Mesodermal cell (in vitro differentiated cells): ENCODE results near the gene RICTOR.

Experiments used
- H3K27ac ChIP-seq: 2 replicates; pipeline ENCODE4 v1.7.0; 2013; ENCODE audit warnings: mild to moderate bottlenecking, low read depth, low read length, moderate library complexity; ENCODE audit not compliant: severe bottlenecking
- H3K36me3 ChIP-seq: 2 replicates; pipeline ENCODE4 v1.7.1; 2013; ENCODE audit warnings: mild to moderate bottlenecking, low read length, moderate library complexity; ENCODE audit not compliant: control insufficient read depth, insufficient read depth
- H3K4me1 ChIP-seq: one replicate; pipeline ENCODE4 v1.7.1; 2013; ENCODE audit warnings: mild to moderate bottlenecking, low read length; ENCODE audit not compliant: insufficient read depth, control insufficient read depth, poor library complexity, severe bottlenecking
- H3K4me3 ChIP-seq: 2 replicates; pipeline ENCODE4 v1.7.0; 2013; ENCODE audit warnings: low read length, control low read depth, mild to moderate bottlenecking; ENCODE audit not compliant: insufficient read depth, poor library complexity, severe bottlenecking; ENCODE audit errors: extremely low read depth
- H3K9me3 ChIP-seq: 2 replicates; pipeline ENCODE4 v1.7.1; 2013; ENCODE audit warnings: mild to moderate bottlenecking, low read length, moderate library complexity; ENCODE audit not compliant: control insufficient read depth
- WGBS, 2 experiments: methylation state at CpG; one replicate each; pipeline ENCODE4 v1.1.5; 2013; ENCODE audit warnings: missing lambda C conversion rate in 2 of 2; ENCODE audit not compliant: insufficient coverage in 2 of 2; 5-methylcytosine and 5-hydroxymethylcytosine counted together

Gene RICTOR

GRCh38 chr5:39024005-39024404, 50.2 kb downstream of the RICTOR start:
- peaks cover 5% of the 10 kb centered on the region for H3K9me3 ChIP-seq
- peaks cover 14% of the 10 kb centered on the region for H3K36me3 ChIP-seq

DNA sequence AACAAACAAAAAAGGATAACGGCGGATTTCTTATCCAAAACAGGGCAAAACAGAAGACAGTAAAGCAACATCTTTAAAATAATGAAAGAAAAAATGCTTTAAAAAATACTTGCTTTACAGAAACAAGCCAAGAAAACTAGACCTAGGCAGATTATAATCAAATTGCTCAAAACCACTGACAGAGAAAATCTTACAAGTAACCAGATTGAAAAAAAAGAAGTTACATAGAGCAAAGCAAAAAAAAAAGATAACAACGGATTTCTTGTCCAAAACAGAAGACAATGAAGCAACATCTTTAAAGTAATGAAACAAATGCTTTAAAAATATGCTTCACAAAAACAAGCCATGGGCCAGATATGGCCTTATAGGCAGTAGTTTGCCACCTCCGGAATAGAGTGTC, 51.1 kb downstream of the RICTOR start:
- Histone ChIP-seq H3K9me3 (no peaks in the 10 kb centered on the region), H3K27ac (no peak overlapping the region), H3K4me3 (no peak overlapping the region), H3K4me1 (peaks cover 14% of the 10 kb centered on the region), H3K36me3 (peaks cover 21% of the 10 kb centered on the region)
- 100% methylated on average over 1 of the region's 4 CpGs; no CpG with 5 or more reads in 1 of the 2 experiments for WGBS, 2 experiments

More at GRCh38 chr5:39024005-39024404, 50.2 kb downstream of the RICTOR start:
- no peak overlapping the region for H3K4me3 ChIP-seq
- WGBS, 2 experiments = 69 to 74% methylated on average over 5 of the region's 7 CpGs
- H3K27ac ChIP-seq = no peak overlapping the region
- H3K4me1 ChIP-seq = peaks cover 14% of the 10 kb centered on the region

DNA sequence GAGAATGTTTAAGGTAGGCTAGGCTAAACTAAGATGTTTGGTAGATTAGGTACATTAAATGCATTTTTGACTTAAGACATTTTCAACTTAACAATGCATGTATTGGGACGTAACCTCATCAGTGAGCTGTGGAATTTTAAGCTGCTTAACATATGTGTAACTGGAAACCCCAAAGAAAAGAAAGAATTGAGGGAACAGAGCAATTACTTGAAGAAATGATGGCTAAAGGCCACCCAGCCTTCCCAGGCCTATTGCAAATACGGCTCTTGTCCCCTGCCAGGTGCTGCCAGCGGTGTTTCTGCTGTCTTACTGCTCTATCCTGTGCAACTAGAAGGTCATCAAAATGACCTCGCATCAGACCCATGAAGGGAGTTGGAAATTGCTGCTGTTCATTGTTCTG, 52.0 kb downstream of the RICTOR start:
- Histone ChIP-seq H3K4me3 (no peak overlapping the region), H3K4me1 (peaks cover 14% of the 10 kb centered on the region), H3K9me3 (no peaks in the 10 kb centered on the region), H3K27ac (no peak overlapping the region), H3K36me3 (peaks cover 21% of the 10 kb centered on the region)
- WGBS, 2 experiments = 85 to 86% methylated on average over 2 to 3 of the region's 4 CpGs

DNA sequence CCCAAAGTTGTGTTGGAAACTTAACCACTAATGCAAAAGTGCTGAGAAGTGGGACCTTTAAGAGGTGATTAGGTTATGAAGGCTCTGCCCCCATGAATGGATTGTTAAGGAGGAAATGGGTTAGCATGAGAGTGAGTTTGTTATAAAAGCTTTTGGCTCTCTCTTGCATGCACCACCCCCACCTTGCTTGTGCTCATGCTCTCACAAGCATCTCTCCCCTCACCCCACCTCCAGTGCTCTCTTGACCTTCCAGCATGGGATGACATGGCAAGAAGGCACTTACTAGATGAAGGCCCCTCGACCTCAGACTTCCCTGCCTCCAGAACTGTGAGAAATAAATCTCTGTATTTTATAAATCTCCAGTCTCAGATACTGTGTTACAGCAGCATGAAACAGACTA, 52.8 kb downstream of the RICTOR start:
- no CpG with 5 or more reads among the region's 1 CpG for whole genome bisulfite sequencing, 2 experiments
- Histone ChIP-seq H3K4me3 (no peak overlapping the region), H3K4me1 (peaks cover 14% of the 10 kb centered on the region), H3K36me3 (peaks cover 21% of the 10 kb centered on the region), H3K27ac (no peak overlapping the region), H3K9me3 (no peaks in the 10 kb centered on the region)

GRCh38 chr5:39020458-39020857, 53.7 kb downstream of the RICTOR start:
- Histone ChIP-seq H3K4me3 (no peak overlapping the region), H3K9me3 (no peaks in the 10 kb centered on the region), H3K27ac (no peak overlapping the region), H3K36me3 (peaks cover 21% of the 10 kb centered on the region), H3K4me1 (peaks cover 14% of the 10 kb centered on the region)
- WGBS, 2 experiments = 100% methylated on average over 3 of the region's 3 CpGs; no CpG with 5 or more reads in 1 of the 2 experiments

DNA sequence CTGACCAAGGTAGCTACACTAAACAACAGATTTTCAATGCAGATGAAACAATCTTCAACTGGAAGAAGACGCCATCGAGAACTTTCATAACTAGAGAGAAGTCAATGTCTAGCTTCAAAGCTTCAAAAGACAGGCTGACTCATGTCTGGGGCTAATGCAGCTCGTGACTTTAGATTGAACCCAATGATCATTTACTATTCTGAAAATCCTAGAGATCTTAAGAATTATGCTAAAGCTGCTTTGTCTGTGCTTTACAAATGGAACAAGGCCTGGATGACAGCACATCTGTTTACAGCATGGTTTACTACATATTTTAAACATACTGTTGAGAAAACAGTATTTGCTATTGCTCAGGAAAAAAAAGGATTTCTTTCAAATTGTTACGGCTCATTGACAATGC, 54.9 kb downstream of the RICTOR start:
- H3K36me3 ChIP-seq = peaks cover 21% of the 10 kb centered on the region
- 100% methylated on average over 3 of the region's 4 CpGs for WGBS, 2 experiments
- no peak overlapping the region for H3K27ac ChIP-seq
- H3K9me3 ChIP-seq = no peaks in the 10 kb centered on the region
- H3K4me1 ChIP-seq = peaks cover 14% of the 10 kb centered on the region
- H3K4me3 ChIP-seq = no peak overlapping the region

DNA sequence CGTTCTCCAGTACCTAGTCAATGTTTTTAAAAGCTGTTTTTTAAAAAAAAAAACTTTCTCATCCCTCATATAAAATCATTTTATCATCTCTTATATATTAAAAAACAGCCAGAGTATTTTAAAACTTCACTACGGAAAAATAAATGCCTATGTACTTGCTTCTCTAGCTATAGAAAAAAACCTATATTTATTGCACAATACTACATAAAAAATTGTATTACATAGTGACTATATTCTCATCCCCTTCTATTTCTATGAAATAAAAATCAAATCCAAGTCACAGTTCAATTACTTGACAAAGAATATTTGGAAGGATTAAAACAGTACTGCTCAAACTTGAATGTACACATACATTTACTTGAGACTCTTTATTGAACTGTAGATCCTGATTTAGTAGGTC, 56.7 kb downstream of the RICTOR start:
- Histone ChIP-seq H3K4me3 (no peak overlapping the region), H3K4me1 (peaks cover 12% of the 10 kb centered on the region), H3K9me3 (peaks cover 3% of the 10 kb centered on the region), H3K27ac (no peak overlapping the region), H3K36me3 (peaks cover 25% of the 10 kb centered on the region)
- WGBS, 2 experiments = no CpG with 5 or more reads among the region's 2 CpGs

DNA sequence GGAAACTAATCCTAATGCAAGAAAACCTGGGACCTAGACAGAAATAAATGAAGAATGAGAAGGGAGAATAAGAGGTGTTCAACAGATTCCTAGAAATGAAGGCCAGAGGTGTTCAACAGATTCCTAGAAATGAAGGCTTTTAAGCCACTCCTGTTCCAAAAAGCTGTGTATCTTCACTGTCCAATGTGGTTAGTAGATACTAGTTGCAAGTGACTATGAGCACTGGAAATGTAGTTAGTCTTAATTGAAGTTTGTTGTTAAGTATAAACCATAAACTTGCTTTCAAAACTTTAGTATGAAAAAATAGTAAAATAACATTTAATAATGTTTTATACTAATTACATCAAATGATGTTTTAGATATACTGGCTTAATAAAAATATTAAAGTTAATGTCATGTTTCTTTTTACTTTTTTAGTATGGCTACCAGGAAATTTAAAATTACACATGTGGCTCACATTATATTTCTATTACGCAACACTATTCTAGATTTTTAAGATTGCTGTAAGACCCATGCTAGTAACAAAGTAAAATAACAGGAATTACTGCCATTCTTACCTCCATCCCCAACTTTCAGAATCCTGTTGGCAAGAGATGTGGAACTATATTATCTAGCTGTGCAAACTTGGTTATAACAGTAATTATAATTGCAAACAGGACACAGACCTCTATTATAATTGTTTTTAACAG, 57.5 kb downstream of the RICTOR start:
- Histone ChIP-seq H3K4me3 (no peak overlapping the region), H3K4me1 (peaks cover 5% of the 10 kb centered on the region), H3K9me3 (peaks cover 10% of the 10 kb centered on the region), H3K36me3 (peaks cover 31% of the 10 kb centered on the region), H3K27ac (no peak overlapping the region)
- no CpG with 5 or more reads among the region's 1 CpG for WGBS, 2 experiments

DNA sequence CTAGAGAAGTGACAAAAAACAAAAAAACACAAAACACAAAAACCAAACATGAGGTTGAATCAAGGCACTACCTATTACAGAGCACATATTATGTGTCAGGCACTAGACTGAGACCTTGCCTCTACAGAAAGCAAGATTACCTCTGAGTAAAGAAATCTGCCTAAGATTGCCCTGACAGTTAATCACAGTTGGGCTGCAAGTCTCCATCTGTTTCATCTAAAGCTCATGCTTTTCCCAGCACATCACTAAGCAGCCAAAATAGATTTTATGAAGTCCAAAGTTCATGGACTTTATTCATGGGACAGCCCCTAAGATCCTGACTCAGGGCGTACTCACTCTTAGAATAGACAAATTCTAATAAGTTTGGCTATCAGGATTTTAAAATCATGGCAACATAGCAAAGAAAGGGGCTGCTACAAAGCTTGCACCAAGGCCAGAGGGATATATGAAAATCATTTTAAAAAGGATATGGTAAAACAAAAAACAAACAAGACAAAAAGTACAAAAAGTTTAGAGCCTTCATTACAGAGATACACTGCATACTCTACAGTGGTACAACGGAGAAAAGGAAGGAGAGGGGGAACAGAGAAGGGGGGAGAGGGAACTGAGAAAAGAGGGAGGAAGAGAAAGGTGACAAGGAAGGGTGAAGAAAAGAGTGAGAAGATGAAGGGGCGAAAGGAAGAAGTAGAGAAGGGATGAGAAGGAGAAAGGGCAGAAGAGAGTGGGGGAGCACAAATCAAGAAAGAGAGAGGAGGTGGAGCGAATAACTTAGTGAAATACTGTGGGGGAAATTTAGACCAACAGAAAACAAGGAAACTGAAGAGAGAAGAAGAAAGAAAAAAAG, 58.2 kb downstream of the RICTOR start:
- WGBS, 2 experiments = 77 to 96% methylated on average over 2 to 3 of the region's 4 CpGs
- Histone ChIP-seq H3K4me3 (no peak overlapping the region), H3K9me3 (peaks cover 18% of the 10 kb centered on the region), H3K4me1 (no peaks in the 10 kb centered on the region), H3K36me3 (peaks cover 38% of the 10 kb centered on the region), H3K27ac (no peak overlapping the region)

DNA sequence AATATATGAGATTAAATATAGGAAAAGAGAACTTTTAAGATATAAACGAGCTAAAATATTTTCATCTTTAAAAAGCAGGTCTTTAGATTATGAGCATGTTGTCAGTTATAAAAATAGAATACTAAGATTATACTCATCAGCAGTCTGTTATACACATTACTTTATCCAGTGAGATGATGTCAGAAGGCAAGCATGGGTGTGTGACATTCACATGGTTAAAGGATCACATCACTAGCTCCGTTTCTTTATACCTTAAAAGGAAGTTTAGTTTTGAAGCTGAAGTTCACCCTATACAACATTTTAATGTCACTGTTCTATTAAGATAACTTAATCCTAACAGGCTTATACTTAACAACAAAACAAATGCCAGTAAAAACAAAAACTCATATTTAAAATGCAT, 59.6 kb downstream of the RICTOR start:
- WGBS, 2 experiments = no CpG with 5 or more reads among the region's 2 CpGs
- Histone ChIP-seq H3K9me3 (peaks cover 19% of the 10 kb centered on the region), H3K4me3 (no peak overlapping the region), H3K4me1 (no peaks in the 10 kb centered on the region), H3K36me3 (peaks cover 33% of the 10 kb centered on the region), H3K27ac (no peak overlapping the region)

DNA sequence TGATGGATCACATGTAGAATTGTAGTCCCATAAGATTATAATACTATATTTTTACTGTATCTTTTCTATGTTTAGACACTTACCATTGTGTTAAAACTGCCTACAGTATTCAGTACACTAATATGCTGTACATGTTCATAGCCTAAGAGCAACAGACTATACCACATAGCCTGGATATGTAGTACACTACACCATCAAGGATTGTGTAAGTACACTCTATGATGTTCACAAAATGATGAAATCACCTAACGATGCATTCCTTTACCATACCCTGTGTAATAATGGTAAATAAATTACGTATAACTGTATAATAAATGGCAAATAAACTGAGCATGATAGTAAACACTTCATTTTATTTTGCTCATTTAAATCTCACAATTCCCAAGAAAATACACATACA, 60.3 kb downstream of the RICTOR start:
- Histone ChIP-seq H3K9me3 (peaks cover 19% of the 10 kb centered on the region), H3K36me3 (peaks cover 27% of the 10 kb centered on the region), H3K4me1 (no peaks in the 10 kb centered on the region), H3K27ac (no peak overlapping the region), H3K4me3 (no peak overlapping the region)
- whole genome bisulfite sequencing, 2 experiments = no CpG with 5 or more reads among the region's 2 CpGs
